IPS DF 6.9 (cell line): ENCODE data around the gene MED13.
"Not testable (repeated sequence)": the region's sequence is repeated elsewhere in the genome, so short reads cannot be mapped to it uniquely, and the experiment has no call there.

Experiments
- DNase-seq: peaks from one replicate; pipeline ENCODE4 v3.0.0-alpha.2; 2013; ENCODE audit warnings: low read depth, low spot score
- H3K27ac ChIP-seq: one replicate; pipeline ENCODE4 v1.5.1; 2013; ENCODE audit warnings: low read length, control low read depth
- H3K27me3 ChIP-seq: 2 replicates; pipeline ENCODE4 v1.6.1; 2013; ENCODE audit warnings: mild to moderate bottlenecking, low read length; ENCODE audit not compliant: control insufficient read depth, insufficient read depth
- H3K36me3 ChIP-seq: 2 replicates; pipeline ENCODE4 v1.6.1; 2013; ENCODE audit warnings: low read length; ENCODE audit not compliant: control insufficient read depth, insufficient read depth
- H3K4me1 ChIP-seq: 2 replicates; pipeline ENCODE4 v1.6.1; 2013; ENCODE audit warnings: low read length; ENCODE audit not compliant: control insufficient read depth, insufficient read depth
- H3K4me3 ChIP-seq: 2 replicates; pipeline ENCODE4 v1.5.1; 2013; ENCODE audit warnings: mild to moderate bottlenecking, low read length
- H3K9me3 ChIP-seq: 2 replicates; pipeline ENCODE4 v1.6.1; 2013; ENCODE audit warnings: low read length, inconsistent platforms; ENCODE audit not compliant: control insufficient read depth, insufficient read depth
- WGBS: extraction: QIAGEN DNeasy Blood & Tissue Kit; methylation state at CpG from one replicate; pipeline ENCODE4 v1.1.7; 2013; ENCODE audit warnings: mixed read lengths, missing lambda C conversion rate; ENCODE audit not compliant: insufficient read length, insufficient coverage; 5-methylcytosine and 5-hydroxymethylcytosine counted together

MED13 gene

DNA sequence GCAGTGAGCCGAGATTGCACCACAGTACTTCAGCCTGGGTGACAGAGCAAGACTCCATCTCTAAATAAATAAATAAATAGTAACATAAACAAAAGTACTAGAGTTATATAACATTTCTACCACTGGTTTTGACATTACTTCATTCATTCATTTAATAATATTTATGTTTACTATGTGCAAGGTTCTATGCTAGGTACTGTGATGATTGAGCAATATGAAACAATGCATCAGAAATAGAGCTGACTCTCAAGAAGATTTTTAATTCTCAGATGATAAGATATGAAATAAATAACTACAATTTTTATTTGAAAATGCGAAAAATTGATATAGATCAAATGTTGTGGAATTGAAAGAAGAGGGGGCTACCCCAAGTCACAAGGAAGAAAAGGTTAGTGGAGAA, 8.9 kb upstream of the MED13 start:
- DNase-seq = no peak
- Histone ChIP-seq H3K4me1 (no peaks in the 10 kb centered on the region), H3K27ac (no peak overlapping the region), H3K27me3 (no peaks in the 10 kb centered on the region), H3K4me3 (no peak overlapping the region), H3K9me3 (no peaks in the 10 kb centered on the region), H3K36me3 (no peaks in the 10 kb centered on the region)
- 100% methylated on average over 1 of the region's 2 CpGs for whole genome bisulfite sequencing

DNA sequence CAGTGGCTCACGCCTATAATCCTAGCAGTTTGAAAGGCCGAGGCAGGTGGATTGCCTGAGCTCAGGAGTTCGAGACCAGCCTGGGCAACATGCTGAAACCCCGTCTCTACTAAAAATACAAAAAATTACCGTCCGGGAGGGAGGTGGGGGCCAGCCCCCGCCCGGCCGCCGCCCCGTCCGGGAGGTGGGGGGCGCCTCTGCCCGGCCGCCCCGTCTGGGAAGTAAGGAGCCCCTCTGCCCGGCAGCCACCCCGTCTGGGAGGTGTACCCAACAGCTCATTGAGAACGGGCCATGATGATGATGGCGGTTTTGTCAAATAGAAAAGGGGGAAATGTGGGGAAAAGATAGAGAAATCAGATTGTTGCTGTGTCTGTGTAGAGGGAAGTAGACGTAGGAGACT, 7.8 kb upstream of the MED13 start:
- H3K4me1 ChIP-seq, H3K9me3 ChIP-seq, H3K4me3 ChIP-seq, H3K27me3 ChIP-seq, H3K36me3 ChIP-seq, H3K27ac ChIP-seq, DNase-seq: not testable (repeated sequence)
- no CpG with 5 or more reads among the region's 21 CpGs for WGBS

DNA sequence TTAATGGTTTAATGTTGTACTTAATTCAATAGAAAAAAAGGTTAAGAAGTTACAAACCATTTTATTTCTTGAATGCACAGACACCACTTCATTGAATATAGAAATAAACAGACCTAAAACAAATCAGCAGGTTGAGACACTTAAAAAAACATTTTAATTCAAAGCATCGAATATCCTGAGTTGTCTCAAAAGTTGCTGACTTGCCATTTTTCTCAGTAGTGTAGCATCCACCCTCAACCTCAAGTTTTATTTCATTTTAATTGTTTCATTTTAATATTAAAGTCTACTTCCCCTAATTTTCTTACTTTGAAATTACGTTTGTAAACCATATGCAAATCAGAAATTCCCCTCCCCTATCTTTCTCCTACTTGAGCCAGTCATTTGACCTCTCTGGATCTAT, 5.8 kb upstream of the MED13 start:
- Histone ChIP-seq H3K4me3 (no peak overlapping the region), H3K36me3 (no peaks in the 10 kb centered on the region), H3K27ac (no peak overlapping the region), H3K4me1 (no peaks in the 10 kb centered on the region), H3K27me3 (no peaks in the 10 kb centered on the region), H3K9me3 (no peaks in the 10 kb centered on the region)
- no CpG with 5 or more reads among the region's 2 CpGs for WGBS
- no peak for DNase-seq

DNA sequence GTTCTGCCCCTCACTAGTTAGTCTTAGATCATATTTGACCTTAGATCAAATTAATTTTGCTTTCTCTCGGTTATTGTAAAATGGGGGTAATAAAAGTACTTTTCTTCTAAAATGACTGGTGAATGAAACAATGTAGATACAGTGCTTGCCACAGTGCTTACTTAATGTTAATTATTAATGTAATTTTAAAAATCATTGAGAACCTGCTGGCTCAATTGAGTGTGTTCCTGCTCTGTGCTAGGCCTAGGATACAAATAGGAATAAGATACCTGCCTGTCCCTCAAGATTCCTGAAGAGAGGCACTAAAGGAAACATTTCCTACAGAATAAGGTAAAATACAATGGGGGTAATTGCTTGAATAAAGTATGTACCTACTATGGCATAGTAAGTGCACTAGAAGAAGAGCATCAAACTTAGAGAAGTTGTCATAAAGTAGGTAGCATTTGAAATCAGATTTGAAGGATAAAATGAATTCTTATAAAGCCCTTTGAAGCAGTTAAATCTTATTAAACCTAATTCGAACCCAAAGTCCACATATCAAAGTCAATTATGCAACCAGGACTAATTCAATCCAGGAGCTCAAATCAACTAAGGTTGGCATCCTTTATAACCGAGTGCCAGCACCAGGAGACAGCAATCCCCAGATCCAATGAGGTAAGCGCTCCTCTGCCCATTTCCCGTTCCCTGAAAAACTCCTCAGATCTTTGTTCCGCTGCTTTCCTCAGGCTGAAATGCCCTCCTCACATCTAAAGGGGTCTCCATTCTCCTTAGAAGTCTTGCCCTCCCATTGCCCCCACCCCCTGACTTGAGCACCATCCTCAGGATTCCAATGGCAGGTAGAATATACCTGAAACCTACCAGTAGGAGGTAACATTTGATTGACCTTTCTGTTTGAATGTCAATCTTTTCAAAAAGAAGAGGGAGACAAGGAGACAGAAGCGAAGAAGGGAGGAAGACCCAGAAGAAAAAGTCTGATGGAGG, 2.4 kb upstream of the MED13 start:
- Histone ChIP-seq H3K4me1 (no peaks in the 10 kb centered on the region), H3K27ac (no peak overlapping the region), H3K36me3 (peaks cover 3% of the 10 kb centered on the region; the same call in 1 of the 2 replicates), H3K27me3 (no peaks in the 10 kb centered on the region), H3K4me3 (no peak overlapping the region), H3K9me3 (no peaks in the 10 kb centered on the region)
- no peak for DNase-seq
- WGBS = no CpG with 5 or more reads among the region's 7 CpGs

DNA sequence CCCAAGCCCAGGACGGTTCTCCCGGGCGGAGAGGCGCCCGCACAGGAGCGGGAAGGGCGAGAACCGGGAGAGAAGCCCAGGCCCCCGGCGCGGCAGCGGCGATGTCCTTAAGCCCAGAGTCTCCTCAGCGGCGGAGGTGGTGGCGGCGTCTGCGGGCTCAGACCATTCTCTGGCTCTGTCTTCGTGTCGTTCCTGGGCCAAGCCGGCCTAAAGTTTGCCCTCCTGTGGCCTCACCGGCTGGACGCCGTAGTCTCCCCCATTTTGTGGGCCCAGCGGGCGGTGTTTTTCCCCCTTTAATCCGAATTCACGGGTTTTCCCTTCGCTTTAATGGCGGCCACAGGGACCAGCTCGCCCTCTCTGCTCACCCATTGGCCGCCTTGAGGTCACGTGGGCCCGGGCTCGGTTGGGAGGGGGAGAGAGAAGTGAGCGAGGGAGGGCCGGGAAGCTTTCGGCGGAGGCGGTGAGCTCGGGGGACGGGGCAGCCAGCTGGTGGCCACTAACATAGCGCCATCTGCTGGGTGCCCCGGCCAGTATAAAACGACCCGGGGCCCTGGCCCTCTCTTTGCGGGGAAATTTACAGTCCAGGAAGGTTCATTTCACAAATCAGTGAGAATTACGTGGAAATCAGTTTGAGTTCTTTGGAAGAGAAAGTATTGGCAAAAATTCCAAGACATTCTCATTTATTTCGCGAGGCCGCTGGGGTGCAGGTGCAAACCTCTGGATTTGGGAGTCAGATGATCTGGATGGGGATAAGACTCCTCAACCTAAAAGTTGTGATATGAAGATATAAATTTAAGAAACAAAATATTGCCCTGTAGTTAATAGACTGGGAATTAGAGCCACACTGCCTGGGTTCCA, 762 bp upstream of the MED13 start:
- Histone ChIP-seq H3K36me3 (peaks cover 3% of the 10 kb centered on the region; the same call in 1 of the 2 replicates), H3K9me3 (no peaks in the 10 kb centered on the region)
- no CpG with 5 or more reads among the region's 51 CpGs for WGBS

DNA sequence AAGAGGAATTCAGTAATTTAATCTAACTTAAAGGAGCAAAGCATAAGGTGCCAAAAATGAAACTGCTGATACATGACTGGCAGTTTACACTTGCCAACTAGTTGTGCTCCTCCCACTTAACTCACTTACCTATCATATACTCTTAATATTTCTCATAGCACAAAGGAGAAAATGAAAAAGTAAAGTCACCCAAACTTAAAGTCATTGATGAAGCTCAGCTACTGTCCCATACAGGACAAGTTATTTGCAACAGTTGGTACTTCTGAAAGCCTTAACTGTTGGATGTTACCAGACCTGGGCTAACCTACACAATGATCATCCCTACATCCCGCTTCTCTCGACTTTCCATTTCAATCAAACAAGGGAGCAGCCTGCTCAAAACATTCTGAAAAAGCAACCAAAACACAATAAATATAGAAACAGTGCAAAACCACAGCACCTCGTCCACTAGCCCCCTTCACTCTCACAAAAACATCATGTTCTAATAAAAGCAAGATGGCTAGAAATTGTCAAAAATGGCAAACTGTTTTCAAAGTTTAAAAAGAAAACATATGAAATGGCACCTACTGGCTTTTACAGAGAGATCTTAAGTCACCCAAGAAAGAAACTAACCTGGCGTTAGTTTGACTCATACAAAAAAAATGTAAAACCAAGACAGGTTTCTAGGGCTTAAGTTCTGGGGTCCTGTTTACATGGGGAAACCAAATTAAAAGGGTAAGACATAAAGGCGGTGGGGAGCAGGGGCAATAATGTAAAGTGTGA, 868 bp downstream of the MED13 start:
- Histone ChIP-seq H3K27me3 (no peaks in the 10 kb centered on the region), H3K4me3 (peak overlapping the region; percentile 100), H3K36me3 (peaks cover 3% of the 10 kb centered on the region; the same call in 1 of the 2 replicates), H3K27ac (no peak overlapping the region), H3K4me1 (no peaks in the 10 kb centered on the region), H3K9me3 (no peaks in the 10 kb centered on the region)
- WGBS = no CpG with 5 or more reads among the region's 5 CpGs
- DNase-seq = no peak

More for the DNA sequence above, 762 bp upstream of the MED13 start:
- H3K4me1 ChIP-seq = no peaks in the 10 kb centered on the region
- peak overlapping the region; percentile 100 for H3K4me3 ChIP-seq
- DNase-seq = peak; percentile 91
- H3K27ac ChIP-seq = no peak overlapping the region
- no peaks in the 10 kb centered on the region for H3K27me3 ChIP-seq

DNA sequence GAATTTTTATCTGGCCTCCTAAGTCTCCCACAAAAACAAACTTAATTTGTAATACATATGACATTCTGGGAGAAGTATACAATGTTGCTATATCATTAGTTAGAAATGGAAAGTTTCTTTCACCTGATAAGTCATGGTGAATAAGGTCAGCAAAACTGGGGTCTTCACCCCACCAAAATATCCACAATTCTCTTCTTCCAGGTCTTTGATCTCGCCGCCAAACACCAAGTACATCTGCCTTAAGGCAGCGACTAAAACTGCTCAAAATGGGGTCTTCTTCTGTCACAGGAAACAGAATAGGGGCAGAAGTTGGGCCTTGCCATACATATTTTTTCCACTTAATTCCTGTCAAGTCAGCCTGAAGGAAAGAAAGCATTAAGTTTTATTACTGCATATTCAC, 2.1 kb downstream of the MED13 start:
- Histone ChIP-seq H3K4me3 (no peak overlapping the region), H3K36me3 (peaks cover 3% of the 10 kb centered on the region; the same call in 1 of the 2 replicates), H3K4me1 (no peaks in the 10 kb centered on the region), H3K27ac (no peak overlapping the region), H3K27me3 (no peaks in the 10 kb centered on the region), H3K9me3 (no peaks in the 10 kb centered on the region)
- no CpG with 5 or more reads among the region's 3 CpGs for WGBS
- DNase-seq = no peak

DNA sequence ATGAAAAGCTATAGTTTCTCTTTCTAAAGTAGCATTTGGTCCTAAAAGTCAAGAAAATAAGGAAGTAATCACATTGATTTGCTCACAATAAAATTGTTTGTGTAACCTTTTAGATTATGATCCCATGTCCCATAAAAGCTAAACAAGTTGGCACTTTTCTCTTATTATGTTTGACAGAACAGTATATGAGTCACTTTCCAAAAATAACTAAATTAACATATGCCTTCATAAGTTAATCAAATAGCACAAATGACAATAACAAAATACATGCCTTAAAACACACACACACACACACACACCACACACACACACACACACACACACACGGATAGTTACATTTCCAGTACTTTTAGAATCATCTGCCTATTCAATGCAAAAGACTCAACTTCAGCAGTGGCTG, 2.8 kb downstream of the MED13 start:
- Histone ChIP-seq H3K4me1 (no peaks in the 10 kb centered on the region), H3K4me3 (no peak overlapping the region)
- no peak for DNase-seq

DNA sequence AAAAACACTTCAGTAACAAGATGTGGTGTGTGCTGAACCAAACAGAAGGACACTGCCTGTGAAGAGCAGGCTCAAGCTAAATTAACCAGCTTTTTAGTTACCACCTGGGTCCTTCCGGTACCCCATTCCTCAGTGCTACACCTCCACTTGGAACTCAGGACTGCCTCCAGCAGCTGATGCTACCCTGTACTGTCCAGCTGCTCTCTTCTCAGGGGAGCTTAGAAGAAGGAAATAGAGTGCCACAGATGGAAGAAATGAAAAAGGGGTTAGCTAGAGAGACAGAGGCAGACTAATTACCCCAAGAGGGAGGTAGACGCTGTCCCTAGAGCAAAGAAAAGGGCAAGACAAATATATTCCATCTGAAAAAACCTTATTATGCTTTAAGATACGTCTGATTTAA, 5.7 kb downstream of the MED13 start:
- no peaks in the 10 kb centered on the region for H3K9me3 ChIP-seq
- H3K27me3 ChIP-seq = no peaks in the 10 kb centered on the region
- no peaks in the 10 kb centered on the region for H3K36me3 ChIP-seq
- no peak for DNase-seq
- no peaks in the 10 kb centered on the region for H3K4me1 ChIP-seq
- no peak overlapping the region for H3K27ac ChIP-seq
- WGBS = no CpG with 5 or more reads among the region's 3 CpGs
- H3K4me3 ChIP-seq = no peak overlapping the region

More for the DNA sequence above, 2.8 kb downstream of the MED13 start:
- Histone ChIP-seq H3K36me3 (peaks cover 3% of the 10 kb centered on the region; the same call in 1 of the 2 replicates), H3K9me3 (no peaks in the 10 kb centered on the region), H3K27me3 (no peaks in the 10 kb centered on the region), H3K27ac (no peak overlapping the region)
- WGBS = no CpG with 5 or more reads among the region's 1 CpG

DNA sequence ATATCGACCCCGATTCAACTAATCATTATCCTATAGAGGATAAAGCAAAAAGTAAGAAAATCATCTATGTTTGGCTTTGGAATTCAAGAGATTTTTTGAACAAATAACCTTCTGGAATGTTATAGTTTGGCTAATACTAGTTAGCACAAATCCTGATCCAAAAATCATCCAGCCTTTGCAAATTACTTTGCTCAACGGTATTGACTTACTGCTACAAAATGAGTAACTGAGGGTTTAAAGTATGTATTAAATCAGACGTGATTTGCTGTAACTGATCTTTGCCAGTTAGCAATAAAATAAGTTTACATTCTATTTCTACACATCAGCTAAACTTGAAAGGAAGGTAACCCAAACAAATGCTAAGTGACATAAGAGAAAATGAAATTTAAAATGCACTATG, 6.5 kb downstream of the MED13 start:
- Histone ChIP-seq H3K27me3 (no peaks in the 10 kb centered on the region), H3K4me1 (no peaks in the 10 kb centered on the region), H3K9me3 (no peaks in the 10 kb centered on the region), H3K4me3 (no peak overlapping the region), H3K36me3 (no peaks in the 10 kb centered on the region), H3K27ac (no peak overlapping the region)
- WGBS = no CpG with 5 or more reads among the region's 4 CpGs
- no peak for DNase-seq
